ENCODE results near the gene NUTF2. TPM values are rescaled to one million over a fixed set of nuclear protein-coding genes. Genes with fewer than 3 reads are reported as not detected.
"Not testable (repeated sequence)": the region's sequence is repeated elsewhere in the genome, so short reads cannot be mapped to it uniquely, and the experiment has no call there.

NUTF2 gene
- polyA plus RNA-seq, 1 experiment, result 230 TPM

GRCh38 chr16:67858500-67858899 is 11.8 kb downstream of the NUTF2 start:
- H3K36me3 ChIP-seq (ENCODE audit: control insufficient read depth, insufficient read depth, low read length), result peaks cover 1% of the 10 kb centered on the region; the same call in 1 of the 2 replicates
- POLR2A ChIA-PET, result no interaction called here
- TF ChIP-seq, protein P1, sequence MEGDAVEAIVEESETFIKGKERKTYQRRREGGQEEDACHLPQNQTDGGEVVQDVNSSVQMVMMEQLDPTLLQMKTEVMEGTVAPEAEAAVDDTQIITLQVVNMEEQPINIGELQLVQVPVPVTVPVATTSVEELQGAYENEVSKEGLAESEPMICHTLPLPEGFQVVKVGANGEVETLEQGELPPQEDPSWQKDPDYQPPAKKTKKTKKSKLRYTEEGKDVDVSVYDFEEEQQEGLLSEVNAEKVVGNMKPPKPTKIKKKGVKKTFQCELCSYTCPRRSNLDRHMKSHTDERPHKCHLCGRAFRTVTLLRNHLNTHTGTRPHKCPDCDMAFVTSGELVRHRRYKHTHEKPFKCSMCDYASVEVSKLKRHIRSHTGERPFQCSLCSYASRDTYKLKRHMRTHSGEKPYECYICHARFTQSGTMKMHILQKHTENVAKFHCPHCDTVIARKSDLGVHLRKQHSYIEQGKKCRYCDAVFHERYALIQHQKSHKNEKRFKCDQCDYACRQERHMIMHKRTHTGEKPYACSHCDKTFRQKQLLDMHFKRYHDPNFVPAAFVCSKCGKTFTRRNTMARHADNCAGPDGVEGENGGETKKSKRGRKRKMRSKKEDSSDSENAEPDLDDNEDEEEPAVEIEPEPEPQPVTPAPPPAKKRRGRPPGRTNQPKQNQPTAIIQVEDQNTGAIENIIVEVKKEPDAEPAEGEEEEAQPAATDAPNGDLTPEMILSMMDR (IDR thresholded peaks at IDR 0.05; ENCODE audit: insufficient read depth, low read depth, low read length), result no peak
- CTCF ChIA-PET, result interaction anchor here (1.2 to 4.8 kb wide), 4 partner anchors 13 to 186 kb away, joined by 3 to 17 read pairs (median 4); partner anchors contain the start of gene NRN1L
- H3K4me3 ChIP-seq (ENCODE audit: low read depth, low read length), result no peak overlapping the region
- no peak for DNase-seq (ENCODE audit: low read depth)
- no peaks in the 10 kb centered on the region for H3K27me3 ChIP-seq (ENCODE audit: control insufficient read depth, insufficient read depth, low read length)

DNA sequence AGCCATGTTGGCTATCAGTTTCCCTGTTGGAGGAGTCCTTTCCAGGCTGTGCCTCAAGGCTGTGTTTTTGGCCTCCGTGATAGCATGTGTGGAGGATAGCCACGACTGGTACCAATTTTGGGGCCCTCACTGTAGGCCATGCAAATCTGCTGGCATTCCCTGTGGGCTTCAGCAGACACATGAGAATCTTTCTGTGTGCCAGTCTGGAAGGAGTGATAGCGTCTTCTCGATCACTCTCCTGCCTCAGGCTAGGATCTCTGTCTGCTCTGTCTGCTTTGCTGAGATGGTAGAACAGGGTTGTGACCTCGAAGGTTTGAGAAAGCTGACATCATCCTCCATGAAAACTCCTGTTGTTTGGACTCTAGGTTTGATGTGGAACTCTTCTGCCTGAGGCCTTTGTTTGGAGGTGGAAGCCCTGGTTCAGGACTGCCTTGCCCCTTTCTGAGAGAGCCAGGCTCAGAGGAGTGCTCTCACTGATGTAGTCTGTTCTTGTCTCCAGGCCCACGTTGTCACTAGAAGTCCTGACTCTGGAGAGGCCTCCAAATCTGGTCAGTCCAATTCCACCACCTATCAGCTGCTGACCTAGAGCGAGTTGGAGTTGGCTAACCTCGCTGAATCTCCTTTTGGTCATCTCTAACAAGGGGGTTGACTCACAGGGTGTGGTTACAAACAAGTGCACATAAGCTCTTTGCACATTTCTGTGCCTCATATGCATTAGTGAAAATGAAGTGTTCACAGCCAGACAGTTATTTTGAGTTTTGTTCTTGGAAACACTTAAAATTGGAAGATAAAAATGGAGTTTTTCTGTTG is 14.1 kb downstream of the NUTF2 start:
- Histone ChIP-seq H3K36me3 (ENCODE audit: control insufficient read depth, insufficient read depth, low read length) (peaks cover 4% of the 10 kb centered on the region), H3K4me3 (ENCODE audit: low read depth, low read length) (no peak overlapping the region), H3K27me3 (ENCODE audit: control insufficient read depth, insufficient read depth, low read length) (no peaks in the 10 kb centered on the region)
- POLR2A ChIA-PET, result no interaction called here
- TF ChIP-seq, protein P1 (IDR thresholded peaks at IDR 0.05; ENCODE audit: insufficient read depth, low read depth, low read length), result no peak
- CTCF ChIA-PET, result interaction anchor here (1.0 to 2.3 kb wide), 6 partner anchors 9 to 190 kb away, joined by 3 to 8 read pairs (median 4); no protein-coding TSS in a partner anchor
- DNase-seq (ENCODE audit: low read depth), result no peak

GRCh38 chr16:67861877-67862276 is 15.1 kb downstream of the NUTF2 start:
- Histone ChIP-seq H3K4me3 (ENCODE audit: low read depth, low read length) (no peak overlapping the region), H3K36me3 (ENCODE audit: control insufficient read depth, insufficient read depth, low read length) (peaks cover 5% of the 10 kb centered on the region), H3K27me3 (ENCODE audit: control insufficient read depth, insufficient read depth, low read length) (no peaks in the 10 kb centered on the region)
- CTCF ChIA-PET, result interaction anchor here (1.1 to 3.0 kb wide), 5 partner anchors 8 to 189 kb away, joined by 3 to 23 read pairs (median 5); no protein-coding TSS in a partner anchor
- POLR2A ChIA-PET, result no interaction called here
- TF ChIP-seq, protein P1 (IDR thresholded peaks at IDR 0.05; ENCODE audit: insufficient read depth, low read depth, low read length), result no peak
- DNase-seq (ENCODE audit: low read depth), result no peak

DNA sequence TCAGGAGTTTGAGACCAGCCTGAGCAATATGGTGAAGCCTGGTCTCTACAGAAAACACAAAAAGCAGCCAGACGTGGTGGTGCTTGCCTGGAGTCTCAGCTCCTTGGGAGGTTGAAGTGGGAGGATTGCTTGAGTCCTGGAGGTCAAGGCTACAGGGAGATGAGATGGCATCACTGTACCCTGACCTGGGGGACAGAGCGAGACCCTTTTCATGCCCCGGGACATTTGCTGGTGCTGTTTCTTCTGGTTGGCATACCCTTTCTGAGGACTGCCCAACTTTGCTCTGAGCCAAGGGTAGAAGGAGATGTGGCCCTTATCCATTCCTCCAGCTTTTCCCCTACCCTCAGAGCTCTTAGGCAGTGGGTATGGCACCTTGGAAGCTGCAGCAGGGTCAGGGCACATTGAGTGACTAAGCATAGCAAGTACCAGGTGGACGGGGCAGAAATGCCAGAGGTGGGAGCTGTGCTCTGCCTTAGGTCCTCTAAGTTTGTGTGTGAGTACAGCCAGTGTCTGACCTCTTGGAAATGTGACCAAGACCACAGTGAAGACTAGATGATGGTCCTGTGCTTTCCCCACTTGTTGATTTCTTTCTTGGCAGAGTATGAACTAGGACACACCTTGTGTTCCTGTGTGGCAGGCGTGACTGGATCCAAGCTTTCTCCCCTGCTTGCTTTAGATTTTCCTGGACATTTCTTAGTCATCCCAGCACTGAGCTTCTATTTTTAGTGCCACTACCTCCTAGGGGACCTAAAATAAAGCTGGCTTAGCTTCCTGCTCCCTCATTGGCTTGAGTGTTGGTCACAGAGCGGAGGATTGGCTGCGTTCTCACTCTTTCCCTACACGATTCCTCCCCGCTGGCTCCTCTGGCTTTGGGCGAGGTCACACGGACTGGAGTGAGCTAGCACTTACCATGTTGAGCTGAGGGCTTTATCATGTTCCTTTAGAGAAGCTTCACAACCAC is 16.2 kb downstream of the NUTF2 start:
- ChIA-PET CTCF (interaction anchor here (0.7 to 3.0 kb wide), 12 partner anchors 18 to 342 kb away, joined by 3 to 23 read pairs (median 4); partner anchors contain the start of gene NRN1L), POLR2A (no interaction called here)
- Histone ChIP-seq H3K4me3 (ENCODE audit: low read depth, low read length) (no peak overlapping the region), H3K27me3 (ENCODE audit: control insufficient read depth, insufficient read depth, low read length) (no peaks in the 10 kb centered on the region), H3K36me3 (ENCODE audit: control insufficient read depth, insufficient read depth, low read length) (peaks cover 7% of the 10 kb centered on the region)
- DNase-seq (ENCODE audit: low read depth), result no peak
- TF ChIP-seq, protein P1 (IDR thresholded peaks at IDR 0.05; ENCODE audit: insufficient read depth, low read depth, low read length), result no peak

GRCh38 chr16:67864044-67864443 is 17.3 kb downstream of the NUTF2 start:
- CTCF ChIA-PET, result interaction anchor here (1.1 to 3.0 kb wide), 5 partner anchors 48 to 343 kb away, joined by 3 to 23 read pairs (median 5); no protein-coding TSS in a partner anchor
- POLR2A ChIA-PET; DNase-seq (ENCODE audit: low read depth); H3K4me3 ChIP-seq (ENCODE audit: low read depth, low read length); H3K27me3 ChIP-seq (ENCODE audit: control insufficient read depth, insufficient read depth, low read length): not testable (repeated sequence)
- H3K36me3 ChIP-seq (ENCODE audit: control insufficient read depth, insufficient read depth, low read length), result peaks cover 12% of the 10 kb centered on the region
